Activated naive CD8-positive, alpha-beta T cell treated with anti-CD3 and anti-CD28 coated beads for 36 hours (primary cell): ENCODE results near the gene NPAS3. TPM values are rescaled to one million over a fixed set of nuclear protein-coding genes. Genes with fewer than 3 reads are reported as not detected.

Experiments used
- DNase-seq: peaks from one replicate; pipeline ENCODE4 v3.0.0; 2021
- H3K27ac Mint-ChIP-seq: one replicate; pipeline ENCODE4 v1.8.0; 2022; ENCODE audit warnings: mild to moderate bottlenecking, moderate library complexity, mixed read lengths
- H3K27me3 Mint-ChIP-seq: one replicate; pipeline ENCODE4 v1.8.0; 2022; ENCODE audit warnings: mild to moderate bottlenecking, mixed read lengths
- H3K36me3 Mint-ChIP-seq: one replicate; pipeline ENCODE4 v1.8.0; 2021; ENCODE audit warnings: mild to moderate bottlenecking, mixed read lengths
- H3K4me1 Mint-ChIP-seq: one replicate; pipeline ENCODE4 v1.8.0; 2021; ENCODE audit warnings: mixed read lengths
- H3K4me3 Mint-ChIP-seq: one replicate; pipeline ENCODE4 v1.8.0; 2022; ENCODE audit warnings: mild to moderate bottlenecking, moderate library complexity, mixed read lengths
- H3K9me3 Mint-ChIP-seq: one replicate; pipeline ENCODE4 v1.8.0; 2022; ENCODE audit warnings: mixed read lengths
- total RNA-seq, 2 experiments: library from RNA; stranded (reverse); gene quantifications; one replicate each; pipeline ENCODE4 v1.2.3, GENCODE V29; 2021

The NPAS3 gene
- total RNA-seq, 2 experiments from 2014 or later = not detected

- no peaks in the 10 kb centered on the region for H3K36me3 Mint-ChIP-seq
- H3K27ac Mint-ChIP-seq = no peak overlapping the region
- no peaks in the 10 kb centered on the region for H3K4me1 Mint-ChIP-seq
- no peaks in the 10 kb centered on the region for H3K27me3 Mint-ChIP-seq
- no peaks in the 10 kb centered on the region for H3K9me3 Mint-ChIP-seq
- no peak overlapping the region for H3K4me3 Mint-ChIP-seq
- no peak for DNase-seq
Observed at GRCh38 chr14:33508126-33509062, 569.7 kb downstream of the NPAS3 start.

- H3K4me1 Mint-ChIP-seq = no peaks in the 10 kb centered on the region
- no peaks in the 10 kb centered on the region for H3K36me3 Mint-ChIP-seq
- no peaks in the 10 kb centered on the region for H3K27me3 Mint-ChIP-seq
- no peak overlapping the region for H3K4me3 Mint-ChIP-seq
- H3K27ac Mint-ChIP-seq = no peak overlapping the region
- no peak for DNase-seq
- H3K9me3 Mint-ChIP-seq = no peaks in the 10 kb centered on the region
Observed at GRCh38 chr14:33509454-33509853, 570.8 kb downstream of the NPAS3 start.

GRCh38 chr14:33510063-33510481 lies 571.4 kb downstream of the NPAS3 start:
- no peak for DNase-seq
- no peaks in the 10 kb centered on the region for H3K27me3 Mint-ChIP-seq
- no peaks in the 10 kb centered on the region for H3K9me3 Mint-ChIP-seq
- H3K36me3 Mint-ChIP-seq = no peaks in the 10 kb centered on the region
- no peaks in the 10 kb centered on the region for H3K4me1 Mint-ChIP-seq
- no peak overlapping the region for H3K27ac Mint-ChIP-seq
- no peak overlapping the region for H3K4me3 Mint-ChIP-seq

- no peaks in the 10 kb centered on the region for H3K36me3 Mint-ChIP-seq
- no peak overlapping the region for H3K4me3 Mint-ChIP-seq
- no peak overlapping the region for H3K27ac Mint-ChIP-seq
- H3K27me3 Mint-ChIP-seq = no peaks in the 10 kb centered on the region
- H3K9me3 Mint-ChIP-seq = no peaks in the 10 kb centered on the region
- H3K4me1 Mint-ChIP-seq = no peaks in the 10 kb centered on the region
- DNase-seq = no peak
Observed at GRCh38 chr14:33510991-33511390, 572.3 kb downstream of the NPAS3 start.

GRCh38 chr14:33511851-33512640 lies 573.4 kb downstream of the NPAS3 start:
- DNase-seq = no peak
- Mint-ChIP-seq H3K27me3 (no peaks in the 10 kb centered on the region), H3K4me1 (no peaks in the 10 kb centered on the region), H3K4me3 (no peak overlapping the region), H3K9me3 (no peaks in the 10 kb centered on the region), H3K27ac (no peak overlapping the region), H3K36me3 (no peaks in the 10 kb centered on the region)

GRCh38 chr14:33515441-33515840 lies 576.8 kb downstream of the NPAS3 start:
- no peaks in the 10 kb centered on the region for H3K27me3 Mint-ChIP-seq
- H3K9me3 Mint-ChIP-seq = no peaks in the 10 kb centered on the region
- H3K4me3 Mint-ChIP-seq = no peak overlapping the region
- H3K4me1 Mint-ChIP-seq = no peaks in the 10 kb centered on the region
- no peak for DNase-seq
- H3K27ac Mint-ChIP-seq = no peak overlapping the region
- no peaks in the 10 kb centered on the region for H3K36me3 Mint-ChIP-seq

GRCh38 chr14:33515899-33516298 lies 577.2 kb downstream of the NPAS3 start:
- H3K4me1 Mint-ChIP-seq = no peaks in the 10 kb centered on the region
- H3K36me3 Mint-ChIP-seq = no peaks in the 10 kb centered on the region
- DNase-seq = no peak
- H3K27me3 Mint-ChIP-seq = no peaks in the 10 kb centered on the region
- H3K4me3 Mint-ChIP-seq = no peak overlapping the region
- H3K27ac Mint-ChIP-seq = no peak overlapping the region
- H3K9me3 Mint-ChIP-seq = no peaks in the 10 kb centered on the region

GRCh38 chr14:33516898-33517436 lies 578.3 kb downstream of the NPAS3 start:
- H3K27me3 Mint-ChIP-seq = no peaks in the 10 kb centered on the region

GRCh38 chr14:33521192-33521591 lies 582.5 kb downstream of the NPAS3 start:
- H3K4me1 Mint-ChIP-seq = no peaks in the 10 kb centered on the region
- no peaks in the 10 kb centered on the region for H3K36me3 Mint-ChIP-seq
- no peak overlapping the region for H3K4me3 Mint-ChIP-seq

More at GRCh38 chr14:33516898-33517436, 578.3 kb downstream of the NPAS3 start:
- Mint-ChIP-seq H3K4me3 (no peak overlapping the region), H3K36me3 (no peaks in the 10 kb centered on the region), H3K27ac (no peak overlapping the region), H3K4me1 (no peaks in the 10 kb centered on the region), H3K9me3 (no peaks in the 10 kb centered on the region)
- DNase-seq = no peak

GRCh38 chr14:33524244-33524643 lies 585.6 kb downstream of the NPAS3 start:
- Mint-ChIP-seq H3K9me3 (no peaks in the 10 kb centered on the region), H3K36me3 (no peaks in the 10 kb centered on the region), H3K4me3 (no peak overlapping the region), H3K4me1 (no peaks in the 10 kb centered on the region), H3K27ac (no peak overlapping the region), H3K27me3 (no peaks in the 10 kb centered on the region)
- DNase-seq = no peak

More at GRCh38 chr14:33521192-33521591, 582.5 kb downstream of the NPAS3 start:
- H3K27ac Mint-ChIP-seq = no peak overlapping the region
- DNase-seq = no peak
- H3K27me3 Mint-ChIP-seq = no peaks in the 10 kb centered on the region
- no peaks in the 10 kb centered on the region for H3K9me3 Mint-ChIP-seq

GRCh38 chr14:33525626-33526025 lies 586.9 kb downstream of the NPAS3 start:
- Mint-ChIP-seq H3K4me3 (no peak overlapping the region), H3K27ac (no peak overlapping the region), H3K36me3 (no peaks in the 10 kb centered on the region), H3K9me3 (no peaks in the 10 kb centered on the region), H3K27me3 (no peaks in the 10 kb centered on the region), H3K4me1 (no peaks in the 10 kb centered on the region)
- DNase-seq = no peak

GRCh38 chr14:33527023-33527634 lies 588.5 kb downstream of the NPAS3 start:
- Mint-ChIP-seq H3K27ac (no peak overlapping the region), H3K27me3 (no peaks in the 10 kb centered on the region), H3K4me1 (no peaks in the 10 kb centered on the region), H3K4me3 (no peak overlapping the region), H3K36me3 (no peaks in the 10 kb centered on the region), H3K9me3 (no peaks in the 10 kb centered on the region)
- no peak for DNase-seq

- H3K27ac Mint-ChIP-seq = no peak overlapping the region
- no peak overlapping the region for H3K4me3 Mint-ChIP-seq
- no peaks in the 10 kb centered on the region for H3K9me3 Mint-ChIP-seq
- no peak for DNase-seq
- H3K36me3 Mint-ChIP-seq = no peaks in the 10 kb centered on the region
- no peaks in the 10 kb centered on the region for H3K4me1 Mint-ChIP-seq
- H3K27me3 Mint-ChIP-seq = no peaks in the 10 kb centered on the region
Observed at GRCh38 chr14:33528655-33529054, 590.0 kb downstream of the NPAS3 start.

- Mint-ChIP-seq H3K27me3 (no peaks in the 10 kb centered on the region), H3K9me3 (no peaks in the 10 kb centered on the region), H3K36me3 (no peaks in the 10 kb centered on the region), H3K4me1 (no peaks in the 10 kb centered on the region), H3K27ac (no peak overlapping the region), H3K4me3 (no peak overlapping the region)
- no peak for DNase-seq
Observed at GRCh38 chr14:33529787-33530757, 591.4 kb downstream of the NPAS3 start.
